ENCODE results near the gene HSFX4. TPM values are rescaled to one million over a fixed set of nuclear protein-coding genes. Genes with fewer than 3 reads are reported as not detected.
"Not testable (repeated sequence)": the region's sequence is repeated elsewhere in the genome, so short reads cannot be mapped to it uniquely, and the experiment has no call there.

HSFX4 gene
- total RNA-seq, 1 donor from 2014 or later: not detected

- not testable (repeated sequence) for H3K4me3 Mint-ChIP-seq
Measured at GRCh38 chrX:149927245-149927963, 2.0 kb upstream of the HSFX4 start.

GRCh38 chrX:149927964-149928258 lies 1.5 kb upstream of the HSFX4 start:
- H3K36me3 ChIP-seq; H3K27ac ChIP-seq; H3K4me2 ChIP-seq; H3K36me3 Mint-ChIP-seq; H3K79me2 ChIP-seq (ENCODE audit: low read depth); H2AFZ ChIP-seq (replicated peaks); H3K4me1 ChIP-seq; H3K27ac Mint-ChIP-seq; H3K9me3 Mint-ChIP-seq; H3K4me3 Mint-ChIP-seq; H3F3A ChIP-seq (ENCODE audit: low read depth); H3K9ac ChIP-seq; H3K27me3 Mint-ChIP-seq (ENCODE audit: insufficient read depth, low read depth); H3K9me3 ChIP-seq (ENCODE audit: low read depth); H3K27me3 ChIP-seq; H4K20me1 ChIP-seq (ENCODE audit: low read depth); H3K4me3 ChIP-seq; DNase-seq (ENCODE audit: low spot score); H3K4me1 Mint-ChIP-seq: not testable (repeated sequence)

More at GRCh38 chrX:149927245-149927963, 2.0 kb upstream of the HSFX4 start:
- not testable (repeated sequence) for H3K36me3 Mint-ChIP-seq; H3K27ac ChIP-seq; H3K4me2 ChIP-seq; H3K4me1 ChIP-seq; H2AFZ ChIP-seq (replicated peaks); H3K27me3 Mint-ChIP-seq (ENCODE audit: insufficient read depth, low read depth); H3K9me3 ChIP-seq (ENCODE audit: low read depth); DNase-seq (ENCODE audit: low spot score); H3K4me1 Mint-ChIP-seq; H3K79me2 ChIP-seq (ENCODE audit: low read depth); H3K27me3 ChIP-seq; H3K36me3 ChIP-seq; H3K4me3 ChIP-seq; H3K9ac ChIP-seq; H3K9me3 Mint-ChIP-seq; H3F3A ChIP-seq (ENCODE audit: low read depth); H4K20me1 ChIP-seq (ENCODE audit: low read depth); H3K27ac Mint-ChIP-seq

GRCh38 chrX:149928635-149929034 lies 738 bp upstream of the HSFX4 start:
- H4K20me1 ChIP-seq (ENCODE audit: low read depth); H3K27ac ChIP-seq; H3K36me3 Mint-ChIP-seq; H3K4me2 ChIP-seq; H3K9ac ChIP-seq; H2AFZ ChIP-seq (replicated peaks); H3K9me3 ChIP-seq (ENCODE audit: low read depth); H3K27me3 Mint-ChIP-seq (ENCODE audit: insufficient read depth, low read depth); H3F3A ChIP-seq (ENCODE audit: low read depth); H3K4me3 Mint-ChIP-seq; H3K4me1 ChIP-seq; H3K27ac Mint-ChIP-seq; H3K36me3 ChIP-seq; H3K4me3 ChIP-seq; H3K9me3 Mint-ChIP-seq; H3K27me3 ChIP-seq; H3K4me1 Mint-ChIP-seq; DNase-seq (ENCODE audit: low spot score); H3K79me2 ChIP-seq (ENCODE audit: low read depth): not testable (repeated sequence)

GRCh38 chrX:149931355-149931754 lies 2.0 kb downstream of the HSFX4 start:
- H4K20me1 ChIP-seq (ENCODE audit: low read depth); DNase-seq (ENCODE audit: low spot score); H3K27ac ChIP-seq; H3K27ac Mint-ChIP-seq; H3K4me2 ChIP-seq; H2AFZ ChIP-seq (replicated peaks); H3F3A ChIP-seq (ENCODE audit: low read depth); H3K79me2 ChIP-seq (ENCODE audit: low read depth); H3K4me3 Mint-ChIP-seq; H3K36me3 Mint-ChIP-seq; H3K9me3 ChIP-seq (ENCODE audit: low read depth); H3K4me3 ChIP-seq; H3K36me3 ChIP-seq; H3K27me3 ChIP-seq; H3K9me3 Mint-ChIP-seq; H3K27me3 Mint-ChIP-seq (ENCODE audit: insufficient read depth, low read depth); H3K9ac ChIP-seq; H3K4me1 Mint-ChIP-seq; H3K4me1 ChIP-seq: not testable (repeated sequence)

GRCh38 chrX:149932150-149932549 lies 2.8 kb downstream of the HSFX4 start:
- not testable (repeated sequence) for H3K4me2 ChIP-seq; H3K27ac ChIP-seq; H3K4me3 ChIP-seq; H3K4me3 Mint-ChIP-seq; H3K27ac Mint-ChIP-seq; H3K27me3 Mint-ChIP-seq (ENCODE audit: insufficient read depth, low read depth); H3K27me3 ChIP-seq; H3K79me2 ChIP-seq (ENCODE audit: low read depth); H3K9ac ChIP-seq; H4K20me1 ChIP-seq (ENCODE audit: low read depth); H3K9me3 Mint-ChIP-seq; DNase-seq (ENCODE audit: low spot score); H3K4me1 Mint-ChIP-seq; H3K9me3 ChIP-seq (ENCODE audit: low read depth); H3K36me3 ChIP-seq; H3F3A ChIP-seq (ENCODE audit: low read depth); H3K36me3 Mint-ChIP-seq; H3K4me1 ChIP-seq; H2AFZ ChIP-seq (replicated peaks)

GRCh38 chrX:149932970-149933369 lies 3.6 kb downstream of the HSFX4 start:
- H3K27me3 ChIP-seq; H3K4me2 ChIP-seq; H3K9ac ChIP-seq; H3K4me3 ChIP-seq; H4K20me1 ChIP-seq (ENCODE audit: low read depth); H3F3A ChIP-seq (ENCODE audit: low read depth); H3K4me1 Mint-ChIP-seq; H3K27ac ChIP-seq; H3K4me1 ChIP-seq; DNase-seq (ENCODE audit: low spot score); H3K27ac Mint-ChIP-seq; H3K27me3 Mint-ChIP-seq (ENCODE audit: insufficient read depth, low read depth); H3K79me2 ChIP-seq (ENCODE audit: low read depth); H3K9me3 Mint-ChIP-seq; H2AFZ ChIP-seq (replicated peaks); H3K4me3 Mint-ChIP-seq; H3K36me3 Mint-ChIP-seq; H3K36me3 ChIP-seq; H3K9me3 ChIP-seq (ENCODE audit: low read depth): not testable (repeated sequence)

- H3K36me3 Mint-ChIP-seq; H3K9me3 Mint-ChIP-seq; DNase-seq (ENCODE audit: low spot score); H3K27me3 ChIP-seq; H3F3A ChIP-seq (ENCODE audit: low read depth); H3K4me1 ChIP-seq; H3K4me3 Mint-ChIP-seq; H3K9ac ChIP-seq; H3K27ac Mint-ChIP-seq; H3K4me3 ChIP-seq; H4K20me1 ChIP-seq (ENCODE audit: low read depth); H3K27me3 Mint-ChIP-seq (ENCODE audit: insufficient read depth, low read depth); H3K4me2 ChIP-seq; H2AFZ ChIP-seq (replicated peaks); H3K36me3 ChIP-seq; H3K9me3 ChIP-seq (ENCODE audit: low read depth); H3K4me1 Mint-ChIP-seq; H3K27ac ChIP-seq: not testable (repeated sequence)
- H3K79me2 ChIP-seq (ENCODE audit: low read depth): peaks cover 11% of the 10 kb centered on the region
Measured at GRCh38 chrX:149933547-149933946, 4.2 kb downstream of the HSFX4 start.

GRCh38 chrX:149937328-149937727 lies 8.0 kb downstream of the HSFX4 start:
- H3K27ac Mint-ChIP-seq; H3K27ac ChIP-seq; DNase-seq (ENCODE audit: low spot score); H3K36me3 ChIP-seq; H3K36me3 Mint-ChIP-seq; H3K9me3 ChIP-seq (ENCODE audit: low read depth); H3K9me3 Mint-ChIP-seq; H4K20me1 ChIP-seq (ENCODE audit: low read depth); H3K27me3 Mint-ChIP-seq (ENCODE audit: insufficient read depth, low read depth); H3K4me1 ChIP-seq; H3K4me1 Mint-ChIP-seq; H3F3A ChIP-seq (ENCODE audit: low read depth); H3K27me3 ChIP-seq; H2AFZ ChIP-seq (replicated peaks): not testable (repeated sequence)
- peaks cover 11% of the 10 kb centered on the region for H3K79me2 ChIP-seq (ENCODE audit: low read depth)
- H3K4me3 ChIP-seq: peak overlapping the region; percentile 62
- peak overlapping the region; percentile 86 for H3K4me3 Mint-ChIP-seq
- H3K9ac ChIP-seq: peak overlapping the region; percentile 85
- peak overlapping the region; percentile 83 for H3K4me2 ChIP-seq
